ENCODE results near the gene RPL31. TPM values are rescaled to one million over a fixed set of nuclear protein-coding genes. Genes with fewer than 3 reads are reported as not detected.

The RPL31 gene
- total RNA-seq, 1 experiment from 2014 or later = 682 TPM

DNA sequence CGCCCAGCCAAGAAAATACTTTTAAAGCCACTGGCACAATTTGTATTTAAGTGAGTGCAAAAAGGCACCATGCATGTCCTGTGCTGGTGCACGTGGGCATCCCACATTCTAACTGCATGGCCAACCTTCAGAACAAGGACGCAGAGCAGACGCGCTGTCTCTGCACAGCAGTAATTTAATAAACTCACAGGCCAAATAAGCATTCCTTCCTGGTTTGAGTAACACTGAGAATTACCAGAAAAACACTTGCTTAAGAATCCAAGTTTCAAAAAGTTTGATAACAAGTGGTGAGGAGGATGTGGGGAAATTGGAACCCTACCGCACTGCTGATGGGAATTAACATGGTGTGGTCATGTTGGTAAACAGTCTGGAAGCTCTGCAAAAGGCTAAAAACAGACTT, 38.7 kb downstream of the RPL31 start:
- ChIA-PET POLR2A (no interaction called here), CTCF (no interaction called here)
- Histone ChIP-seq H3K36me3 (ENCODE audit: control insufficient read depth, insufficient read depth, low read length) (peaks cover 44% of the 10 kb centered on the region), H3K27ac (ENCODE audit: low read length) (no peak overlapping the region), H3K4me3 (ENCODE audit: low read depth in 2 of 2, low read length in 2 of 2) (no peak overlapping the region), H3K9me3 (ENCODE audit: control insufficient read depth, insufficient read depth, low read depth, low read length) (no peaks in the 10 kb centered on the region), H3K4me1 (ENCODE audit: control insufficient read depth, insufficient read depth, low read length) (peaks cover 9% of the 10 kb centered on the region; the same call in 1 of the 2 replicates), H3K27me3 (ENCODE audit: control insufficient read depth, insufficient read depth, low read length) (no peaks in the 10 kb centered on the region)
- BruUV-seq (replicated peaks) = no TSS peak
- no peak for TF ChIP-seq SIN3A (IDR thresholded peaks at IDR 0.05; ENCODE audit: borderline replicate concordance, insufficient read depth, low read depth, low read length)
- no peak for TF ChIP-seq TCF7L2 (IDR thresholded peaks at IDR 0.05; ENCODE audit: low read depth, low read length)
- TF ChIP-seq, protein P1, sequence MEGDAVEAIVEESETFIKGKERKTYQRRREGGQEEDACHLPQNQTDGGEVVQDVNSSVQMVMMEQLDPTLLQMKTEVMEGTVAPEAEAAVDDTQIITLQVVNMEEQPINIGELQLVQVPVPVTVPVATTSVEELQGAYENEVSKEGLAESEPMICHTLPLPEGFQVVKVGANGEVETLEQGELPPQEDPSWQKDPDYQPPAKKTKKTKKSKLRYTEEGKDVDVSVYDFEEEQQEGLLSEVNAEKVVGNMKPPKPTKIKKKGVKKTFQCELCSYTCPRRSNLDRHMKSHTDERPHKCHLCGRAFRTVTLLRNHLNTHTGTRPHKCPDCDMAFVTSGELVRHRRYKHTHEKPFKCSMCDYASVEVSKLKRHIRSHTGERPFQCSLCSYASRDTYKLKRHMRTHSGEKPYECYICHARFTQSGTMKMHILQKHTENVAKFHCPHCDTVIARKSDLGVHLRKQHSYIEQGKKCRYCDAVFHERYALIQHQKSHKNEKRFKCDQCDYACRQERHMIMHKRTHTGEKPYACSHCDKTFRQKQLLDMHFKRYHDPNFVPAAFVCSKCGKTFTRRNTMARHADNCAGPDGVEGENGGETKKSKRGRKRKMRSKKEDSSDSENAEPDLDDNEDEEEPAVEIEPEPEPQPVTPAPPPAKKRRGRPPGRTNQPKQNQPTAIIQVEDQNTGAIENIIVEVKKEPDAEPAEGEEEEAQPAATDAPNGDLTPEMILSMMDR (IDR thresholded peaks at IDR 0.05) = no peak
- TF ChIP-seq, protein P2, sequence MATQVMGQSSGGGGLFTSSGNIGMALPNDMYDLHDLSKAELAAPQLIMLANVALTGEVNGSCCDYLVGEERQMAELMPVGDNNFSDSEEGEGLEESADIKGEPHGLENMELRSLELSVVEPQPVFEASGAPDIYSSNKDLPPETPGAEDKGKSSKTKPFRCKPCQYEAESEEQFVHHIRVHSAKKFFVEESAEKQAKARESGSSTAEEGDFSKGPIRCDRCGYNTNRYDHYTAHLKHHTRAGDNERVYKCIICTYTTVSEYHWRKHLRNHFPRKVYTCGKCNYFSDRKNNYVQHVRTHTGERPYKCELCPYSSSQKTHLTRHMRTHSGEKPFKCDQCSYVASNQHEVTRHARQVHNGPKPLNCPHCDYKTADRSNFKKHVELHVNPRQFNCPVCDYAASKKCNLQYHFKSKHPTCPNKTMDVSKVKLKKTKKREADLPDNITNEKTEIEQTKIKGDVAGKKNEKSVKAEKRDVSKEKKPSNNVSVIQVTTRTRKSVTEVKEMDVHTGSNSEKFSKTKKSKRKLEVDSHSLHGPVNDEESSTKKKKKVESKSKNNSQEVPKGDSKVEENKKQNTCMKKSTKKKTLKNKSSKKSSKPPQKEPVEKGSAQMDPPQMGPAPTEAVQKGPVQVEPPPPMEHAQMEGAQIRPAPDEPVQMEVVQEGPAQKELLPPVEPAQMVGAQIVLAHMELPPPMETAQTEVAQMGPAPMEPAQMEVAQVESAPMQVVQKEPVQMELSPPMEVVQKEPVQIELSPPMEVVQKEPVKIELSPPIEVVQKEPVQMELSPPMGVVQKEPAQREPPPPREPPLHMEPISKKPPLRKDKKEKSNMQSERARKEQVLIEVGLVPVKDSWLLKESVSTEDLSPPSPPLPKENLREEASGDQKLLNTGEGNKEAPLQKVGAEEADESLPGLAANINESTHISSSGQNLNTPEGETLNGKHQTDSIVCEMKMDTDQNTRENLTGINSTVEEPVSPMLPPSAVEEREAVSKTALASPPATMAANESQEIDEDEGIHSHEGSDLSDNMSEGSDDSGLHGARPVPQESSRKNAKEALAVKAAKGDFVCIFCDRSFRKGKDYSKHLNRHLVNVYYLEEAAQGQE (IDR thresholded peaks at IDR 0.05; ENCODE audit: insufficient read depth in 1 of 2, low read depth in 2 of 2, low read length in 1 of 2) = no peak
- no peak for ATAC-seq
- DNase-seq (ENCODE audit: low read depth, low spot score) = no peak
- in situ Hi-C loops (cut with HindIII; ENCODE audit: low pct_unique_long_range_greater_than_20kb, low sequenced_read_pairs) = no loop called here
- intact Hi-C loops (cut with micrococcal nuclease; ENCODE audit: unreplicated experiment) = no loop called here

DNA sequence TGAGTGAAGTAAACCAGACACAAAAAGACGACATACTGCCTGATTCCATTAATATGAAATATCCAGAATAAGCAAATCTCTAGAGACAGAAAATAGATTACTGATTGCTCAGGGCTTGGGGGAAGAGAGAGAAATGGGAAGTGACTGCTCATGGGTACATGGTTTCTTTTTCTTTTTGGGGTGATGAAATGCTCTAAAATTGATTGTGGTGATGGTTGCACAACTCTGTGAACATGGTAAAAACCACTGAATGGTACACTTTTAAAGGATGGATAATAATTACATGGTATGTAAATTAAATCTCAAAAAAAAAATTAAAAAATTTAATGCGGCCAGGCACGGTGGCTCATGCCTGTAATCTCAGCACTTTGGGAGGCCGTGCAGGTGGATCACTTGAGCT, 39.3 kb downstream of the RPL31 start:
- Histone ChIP-seq H3K4me1 (ENCODE audit: control insufficient read depth, insufficient read depth, low read length) (peaks cover 9% of the 10 kb centered on the region; the same call in 1 of the 2 replicates), H3K9me3 (ENCODE audit: control insufficient read depth, insufficient read depth, low read depth, low read length) (no peaks in the 10 kb centered on the region), H3K4me3 (ENCODE audit: low read depth in 2 of 2, low read length in 2 of 2) (no peak overlapping the region), H3K27me3 (ENCODE audit: control insufficient read depth, insufficient read depth, low read length) (no peaks in the 10 kb centered on the region), H3K27ac (ENCODE audit: low read length) (no peak overlapping the region), H3K36me3 (ENCODE audit: control insufficient read depth, insufficient read depth, low read length) (peaks cover 39% of the 10 kb centered on the region)
- no peak for DNase-seq (ENCODE audit: low read depth, low spot score)
- intact Hi-C loops (cut with micrococcal nuclease; ENCODE audit: unreplicated experiment) = no loop called here
- CTCF ChIA-PET = no interaction called here
- BruUV-seq (replicated peaks) = no TSS peak
- no peak for TF ChIP-seq POLR2AphosphoS5 (IDR thresholded peaks at IDR 0.05; ENCODE audit: low read depth, low read length)
- TF ChIP-seq SIN3A (IDR thresholded peaks at IDR 0.05; ENCODE audit: borderline replicate concordance, insufficient read depth, low read depth, low read length) = no peak
- TF ChIP-seq, protein P2 (IDR thresholded peaks at IDR 0.05; ENCODE audit: insufficient read depth in 1 of 2, low read depth in 2 of 2, low read length in 1 of 2) = no peak
- TF ChIP-seq TCF7L2 (IDR thresholded peaks at IDR 0.05; ENCODE audit: low read depth, low read length) = no peak
- TF ChIP-seq, protein P1 (IDR thresholded peaks at IDR 0.05) = no peak
- POLR2A ChIA-PET = no interaction called here
- in situ Hi-C loops (cut with HindIII; ENCODE audit: low pct_unique_long_range_greater_than_20kb, low sequenced_read_pairs) = no loop called here
- ATAC-seq = no peak

Data from Panc1 (cell line).